Measurements from ENCODE around the gene OPRPN.

DNA sequence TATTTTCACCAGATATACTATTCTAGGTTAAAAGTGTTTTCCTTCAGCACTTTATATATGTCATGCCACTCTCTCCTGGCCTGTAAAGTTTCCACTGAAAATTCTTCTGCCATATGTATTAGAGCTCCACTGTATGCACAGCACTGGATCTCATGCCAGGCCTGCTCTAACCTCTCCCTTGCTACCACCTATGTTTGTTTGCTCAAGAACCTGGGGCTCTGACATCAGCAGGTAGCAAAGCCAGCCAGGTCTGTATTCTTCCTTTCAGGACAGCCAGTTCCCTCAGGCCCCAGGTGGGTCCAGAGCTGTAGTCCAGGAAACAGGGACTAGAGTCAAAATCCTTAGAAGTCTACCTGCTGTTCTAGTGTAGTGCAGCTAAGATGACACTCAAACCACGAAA lies 55.2 kb downstream of the OPRPN start:
- TF ChIP-seq, protein P1, sequence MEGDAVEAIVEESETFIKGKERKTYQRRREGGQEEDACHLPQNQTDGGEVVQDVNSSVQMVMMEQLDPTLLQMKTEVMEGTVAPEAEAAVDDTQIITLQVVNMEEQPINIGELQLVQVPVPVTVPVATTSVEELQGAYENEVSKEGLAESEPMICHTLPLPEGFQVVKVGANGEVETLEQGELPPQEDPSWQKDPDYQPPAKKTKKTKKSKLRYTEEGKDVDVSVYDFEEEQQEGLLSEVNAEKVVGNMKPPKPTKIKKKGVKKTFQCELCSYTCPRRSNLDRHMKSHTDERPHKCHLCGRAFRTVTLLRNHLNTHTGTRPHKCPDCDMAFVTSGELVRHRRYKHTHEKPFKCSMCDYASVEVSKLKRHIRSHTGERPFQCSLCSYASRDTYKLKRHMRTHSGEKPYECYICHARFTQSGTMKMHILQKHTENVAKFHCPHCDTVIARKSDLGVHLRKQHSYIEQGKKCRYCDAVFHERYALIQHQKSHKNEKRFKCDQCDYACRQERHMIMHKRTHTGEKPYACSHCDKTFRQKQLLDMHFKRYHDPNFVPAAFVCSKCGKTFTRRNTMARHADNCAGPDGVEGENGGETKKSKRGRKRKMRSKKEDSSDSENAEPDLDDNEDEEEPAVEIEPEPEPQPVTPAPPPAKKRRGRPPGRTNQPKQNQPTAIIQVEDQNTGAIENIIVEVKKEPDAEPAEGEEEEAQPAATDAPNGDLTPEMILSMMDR (conservative IDR thresholded peaks at IDR 0.05 in 1 of 2, IDR thresholded peaks at IDR 0.05 in 1 of 2; ENCODE audit: low read depth in 1 of 2, low read length in 2 of 2) = no peak
- no peak for TF ChIP-seq EZH2 (IDR thresholded peaks at IDR 0.05; ENCODE audit: low read length, missing control alignments)
